ENCODE data around the gene SLC25A26.

Gene SLC25A26

GRCh38 chr3:66386011-66386924, 165.5 kb downstream of the SLC25A26 start:
- H3K27me3 ChIP-seq (replicated peaks), result no peaks in the 10 kb centered on the region
- no peak for DNase-seq
- in situ Hi-C loops (cut with HindIII; ENCODE audit: low pct_ligation_motif_present, low sequenced_read_pairs), result no loop called here
- TF ChIP-seq, protein P1, sequence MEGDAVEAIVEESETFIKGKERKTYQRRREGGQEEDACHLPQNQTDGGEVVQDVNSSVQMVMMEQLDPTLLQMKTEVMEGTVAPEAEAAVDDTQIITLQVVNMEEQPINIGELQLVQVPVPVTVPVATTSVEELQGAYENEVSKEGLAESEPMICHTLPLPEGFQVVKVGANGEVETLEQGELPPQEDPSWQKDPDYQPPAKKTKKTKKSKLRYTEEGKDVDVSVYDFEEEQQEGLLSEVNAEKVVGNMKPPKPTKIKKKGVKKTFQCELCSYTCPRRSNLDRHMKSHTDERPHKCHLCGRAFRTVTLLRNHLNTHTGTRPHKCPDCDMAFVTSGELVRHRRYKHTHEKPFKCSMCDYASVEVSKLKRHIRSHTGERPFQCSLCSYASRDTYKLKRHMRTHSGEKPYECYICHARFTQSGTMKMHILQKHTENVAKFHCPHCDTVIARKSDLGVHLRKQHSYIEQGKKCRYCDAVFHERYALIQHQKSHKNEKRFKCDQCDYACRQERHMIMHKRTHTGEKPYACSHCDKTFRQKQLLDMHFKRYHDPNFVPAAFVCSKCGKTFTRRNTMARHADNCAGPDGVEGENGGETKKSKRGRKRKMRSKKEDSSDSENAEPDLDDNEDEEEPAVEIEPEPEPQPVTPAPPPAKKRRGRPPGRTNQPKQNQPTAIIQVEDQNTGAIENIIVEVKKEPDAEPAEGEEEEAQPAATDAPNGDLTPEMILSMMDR (IDR thresholded peaks at IDR 0.05; ENCODE audit: low read depth, low read length, missing control alignments), result no peak
- H3K27ac ChIP-seq, result no peak overlapping the region
- peaks cover 47% of the 10 kb centered on the region for H3K36me3 ChIP-seq (replicated peaks)
- no peak overlapping the region for H3K4me3 ChIP-seq (ENCODE audit: low read depth, low read length)

DNA sequence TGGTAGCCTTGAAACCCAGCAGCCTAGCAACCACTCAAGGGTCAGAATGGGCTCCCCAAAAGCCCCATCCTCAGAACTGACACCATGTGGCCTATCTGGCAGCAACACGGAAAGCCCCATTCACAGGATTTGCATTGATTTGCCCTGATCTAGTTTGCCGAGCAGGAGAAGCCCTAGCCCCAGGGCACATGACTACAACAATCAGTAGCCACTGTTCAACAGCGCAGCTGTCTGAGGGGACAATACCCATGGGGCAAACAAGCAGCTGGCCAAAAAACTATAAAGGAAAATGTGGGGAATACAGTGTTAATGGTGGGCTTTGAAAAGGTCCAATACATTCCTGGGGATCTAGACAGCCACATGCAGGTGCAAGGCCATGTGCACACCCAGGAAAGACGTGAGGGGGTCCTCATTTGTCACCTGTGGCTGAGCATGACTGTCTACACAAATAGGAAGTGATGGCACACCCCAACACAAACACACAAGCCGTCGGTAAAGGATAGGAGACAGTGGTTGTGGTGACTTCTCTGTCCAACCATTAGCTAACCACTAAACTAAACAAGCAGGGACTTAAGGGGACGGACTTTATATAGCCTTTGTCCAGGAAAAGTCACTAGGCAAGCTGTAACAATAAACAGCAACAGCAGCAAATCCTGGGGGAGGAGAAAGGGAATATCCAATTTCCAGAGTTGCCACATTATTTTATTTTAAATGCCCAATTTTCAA, 166.3 kb downstream of the SLC25A26 start:
- Histone ChIP-seq H3K4me3 (ENCODE audit: low read depth, low read length) (no peak overlapping the region), H3K36me3 (replicated peaks) (peaks cover 43% of the 10 kb centered on the region), H3K27me3 (replicated peaks) (no peaks in the 10 kb centered on the region), H3K27ac (no peak overlapping the region)
- in situ Hi-C loops (cut with HindIII; ENCODE audit: low pct_ligation_motif_present, low sequenced_read_pairs), result no loop called here
- TF ChIP-seq, protein P1 (IDR thresholded peaks at IDR 0.05; ENCODE audit: low read depth, low read length, missing control alignments), result no peak
- DNase-seq, result no peak

DNA sequence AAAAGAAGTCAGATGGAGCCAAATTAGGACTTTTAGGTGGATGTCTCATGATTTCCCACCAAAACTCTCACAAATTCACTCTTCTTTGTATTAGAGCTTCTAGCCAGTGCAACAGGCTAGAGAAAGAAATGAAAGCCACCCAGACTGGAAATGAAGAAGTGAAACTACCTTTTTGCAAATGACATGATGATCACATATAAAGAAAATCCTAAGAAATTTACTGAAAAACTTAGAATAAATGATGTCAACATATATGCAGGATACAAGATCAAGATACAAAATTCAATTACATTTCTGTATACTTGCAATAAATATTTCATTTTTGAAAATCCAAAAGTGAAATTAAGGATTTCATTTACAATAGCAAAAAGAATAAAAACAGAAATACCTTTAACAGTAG, 169.2 kb downstream of the SLC25A26 start:
- peaks cover 18% of the 10 kb centered on the region for H3K36me3 ChIP-seq (replicated peaks)
- no peak for DNase-seq
- no peak overlapping the region for H3K4me3 ChIP-seq (ENCODE audit: low read depth, low read length)
- TF ChIP-seq, protein P1 (IDR thresholded peaks at IDR 0.05; ENCODE audit: low read depth, low read length, missing control alignments), result no peak
- no peak overlapping the region for H3K27ac ChIP-seq
- no peaks in the 10 kb centered on the region for H3K27me3 ChIP-seq (replicated peaks)
- in situ Hi-C loops (cut with HindIII; ENCODE audit: low pct_ligation_motif_present, low sequenced_read_pairs), result no loop called here

- Histone ChIP-seq H3K36me3 (replicated peaks) (peaks cover 13% of the 10 kb centered on the region), H3K27ac (no peak overlapping the region), H3K27me3 (replicated peaks) (no peaks in the 10 kb centered on the region), H3K4me3 (ENCODE audit: low read depth, low read length) (no peak overlapping the region)
- TF ChIP-seq, protein P1 (IDR thresholded peaks at IDR 0.05; ENCODE audit: low read depth, low read length, missing control alignments), result no peak
- in situ Hi-C loops (cut with HindIII; ENCODE audit: low pct_ligation_motif_present, low sequenced_read_pairs), result no loop called here
- DNase-seq, result no peak
Observed at GRCh38 chr3:66392512-66392911, 171.7 kb downstream of the SLC25A26 start.

GRCh38 chr3:66392966-66393332, 172.1 kb downstream of the SLC25A26 start:
- TF ChIP-seq, protein P1 (IDR thresholded peaks at IDR 0.05; ENCODE audit: low read depth, low read length, missing control alignments), result no peak
- no peak for DNase-seq
- H3K27me3 ChIP-seq (replicated peaks), result no peaks in the 10 kb centered on the region
- peaks cover 13% of the 10 kb centered on the region for H3K36me3 ChIP-seq (replicated peaks)
- no peak overlapping the region for H3K4me3 ChIP-seq (ENCODE audit: low read depth, low read length)
- peak overlapping the region; percentile 83 for H3K27ac ChIP-seq
- in situ Hi-C loops (cut with HindIII; ENCODE audit: low pct_ligation_motif_present, low sequenced_read_pairs), result no loop called here
